Fibroblast of the aortic adventitia (primary cell): Measurements from ENCODE around the gene TMEM151A. TPM values are rescaled to one million over a fixed set of nuclear protein-coding genes. Genes with fewer than 3 reads are reported as not detected.

Source experiments
- DNase-seq: peaks from one replicate; pipeline ENCODE4 v3.0.0-alpha.2; 2010; ENCODE audit warnings: low read depth
- H3K4me3 ChIP-seq: 2 replicates; pipeline ENCODE4 v1.5.1; 2011; ENCODE audit warnings: low read depth, mild to moderate bottlenecking, control low read depth, low read length, moderate library complexity
- total RNA-seq: library from RNA; depleted of rRNA; stranded (reverse); fragments of >200 nt; gene quantifications from 2 replicates; pipeline ENCODE4 v1.2.3, GENCODE V29; 2012; ENCODE audit warnings: low replicate concordance
- TF ChIP-seq, protein P1 (sequence below): IDR thresholded peaks from 2 replicates; pipeline ENCODE4 v1.5.1; 2011; ENCODE audit warnings: mild to moderate bottlenecking, low read length, control low read depth, inconsistent platforms; ENCODE audit not compliant: insufficient read depth

TMEM151A gene
- total RNA-seq = 0.27 and 0.41 TPM in 2 replicates

DNA sequence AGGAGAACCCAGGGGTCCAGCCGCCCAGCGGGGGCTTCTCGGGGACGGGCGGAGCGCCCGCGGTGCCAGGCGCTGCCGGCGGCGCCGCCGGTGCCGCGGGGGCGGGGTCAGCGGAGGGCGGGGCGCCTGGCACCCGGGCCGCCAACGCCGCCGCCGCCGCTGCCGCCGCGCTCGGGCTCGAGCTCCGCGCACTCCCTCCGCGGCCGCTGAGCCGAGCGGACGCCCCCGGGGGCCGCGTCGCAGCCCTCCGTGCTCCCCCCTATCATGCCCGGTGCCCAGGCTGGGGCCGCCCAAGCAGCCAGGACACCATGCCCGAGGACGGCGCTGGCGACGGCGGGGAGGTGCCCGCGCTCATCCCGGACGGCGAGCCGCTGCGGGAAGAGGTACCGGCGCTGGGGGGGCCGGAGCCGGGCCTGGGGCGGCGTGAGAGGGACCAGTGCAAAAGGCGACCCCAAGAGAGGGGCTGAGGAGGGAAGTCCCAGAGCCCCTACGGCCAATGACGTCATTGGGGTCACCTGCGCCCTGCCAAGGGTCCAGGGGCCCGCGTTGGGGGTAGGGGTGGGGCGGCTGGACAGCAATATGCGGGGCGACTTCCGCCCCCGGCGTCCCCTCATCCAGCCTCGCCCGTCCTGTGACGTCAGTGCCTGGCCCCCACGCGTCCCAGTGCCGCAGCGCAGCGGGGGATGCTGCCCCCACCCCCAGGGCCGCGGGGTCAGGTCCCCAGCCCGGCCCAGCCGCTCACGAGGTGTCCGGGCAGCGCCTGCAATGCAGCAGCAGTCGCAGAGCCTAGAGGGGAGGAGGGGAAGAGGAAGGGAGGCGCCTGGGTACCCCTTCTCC is at the start of gene TMEM151A:
Gene TMEM151A, plus strand, starts transcription at position 189 of the 837 bp plus-strand sequence. Its CDS starts 120 bp downstream, at position 309.
- H3K4me3 ChIP-seq = peak within 1 kb of the TSS; percentile 39
- no peak for DNase-seq
- TF ChIP-seq, protein P1, sequence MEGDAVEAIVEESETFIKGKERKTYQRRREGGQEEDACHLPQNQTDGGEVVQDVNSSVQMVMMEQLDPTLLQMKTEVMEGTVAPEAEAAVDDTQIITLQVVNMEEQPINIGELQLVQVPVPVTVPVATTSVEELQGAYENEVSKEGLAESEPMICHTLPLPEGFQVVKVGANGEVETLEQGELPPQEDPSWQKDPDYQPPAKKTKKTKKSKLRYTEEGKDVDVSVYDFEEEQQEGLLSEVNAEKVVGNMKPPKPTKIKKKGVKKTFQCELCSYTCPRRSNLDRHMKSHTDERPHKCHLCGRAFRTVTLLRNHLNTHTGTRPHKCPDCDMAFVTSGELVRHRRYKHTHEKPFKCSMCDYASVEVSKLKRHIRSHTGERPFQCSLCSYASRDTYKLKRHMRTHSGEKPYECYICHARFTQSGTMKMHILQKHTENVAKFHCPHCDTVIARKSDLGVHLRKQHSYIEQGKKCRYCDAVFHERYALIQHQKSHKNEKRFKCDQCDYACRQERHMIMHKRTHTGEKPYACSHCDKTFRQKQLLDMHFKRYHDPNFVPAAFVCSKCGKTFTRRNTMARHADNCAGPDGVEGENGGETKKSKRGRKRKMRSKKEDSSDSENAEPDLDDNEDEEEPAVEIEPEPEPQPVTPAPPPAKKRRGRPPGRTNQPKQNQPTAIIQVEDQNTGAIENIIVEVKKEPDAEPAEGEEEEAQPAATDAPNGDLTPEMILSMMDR = no peak

DNA sequence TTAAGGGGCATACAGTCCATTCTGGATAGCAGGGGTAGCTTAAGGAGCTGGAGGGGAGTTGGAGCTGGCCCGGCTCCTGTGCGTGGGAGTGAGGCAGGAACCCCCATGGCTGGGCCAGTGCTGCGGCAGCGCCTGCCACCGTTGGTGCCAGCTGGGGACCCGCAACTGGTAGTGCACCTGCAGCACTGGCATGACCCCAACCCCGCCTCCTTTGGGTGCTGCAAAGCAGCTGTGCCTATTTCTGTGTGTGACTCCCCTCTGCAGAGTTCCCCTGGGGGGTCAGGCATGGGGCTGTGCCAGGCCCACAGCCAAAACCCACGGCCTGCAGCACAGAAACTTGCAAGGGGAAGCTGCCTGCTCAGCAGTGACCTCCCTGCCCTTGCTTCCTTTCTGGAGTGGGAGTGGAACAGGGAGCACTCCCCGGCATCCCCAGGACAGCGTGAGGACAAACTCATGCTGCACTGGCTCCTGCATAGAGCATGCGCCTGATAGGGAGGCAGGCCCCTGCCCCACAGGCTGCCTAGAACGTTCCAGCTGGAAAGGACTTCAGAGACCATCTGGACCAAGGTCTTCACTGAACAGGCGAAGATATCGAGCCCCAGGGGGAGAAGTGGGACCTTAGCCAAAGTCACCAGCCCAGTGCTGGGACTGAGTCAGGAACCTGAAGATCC is 49.5 kb upstream of the TMEM151A start:
- DNase-seq = no peak
- TF ChIP-seq, protein P1 = no peak
- H3K4me3 ChIP-seq = no peak overlapping the region

DNA sequence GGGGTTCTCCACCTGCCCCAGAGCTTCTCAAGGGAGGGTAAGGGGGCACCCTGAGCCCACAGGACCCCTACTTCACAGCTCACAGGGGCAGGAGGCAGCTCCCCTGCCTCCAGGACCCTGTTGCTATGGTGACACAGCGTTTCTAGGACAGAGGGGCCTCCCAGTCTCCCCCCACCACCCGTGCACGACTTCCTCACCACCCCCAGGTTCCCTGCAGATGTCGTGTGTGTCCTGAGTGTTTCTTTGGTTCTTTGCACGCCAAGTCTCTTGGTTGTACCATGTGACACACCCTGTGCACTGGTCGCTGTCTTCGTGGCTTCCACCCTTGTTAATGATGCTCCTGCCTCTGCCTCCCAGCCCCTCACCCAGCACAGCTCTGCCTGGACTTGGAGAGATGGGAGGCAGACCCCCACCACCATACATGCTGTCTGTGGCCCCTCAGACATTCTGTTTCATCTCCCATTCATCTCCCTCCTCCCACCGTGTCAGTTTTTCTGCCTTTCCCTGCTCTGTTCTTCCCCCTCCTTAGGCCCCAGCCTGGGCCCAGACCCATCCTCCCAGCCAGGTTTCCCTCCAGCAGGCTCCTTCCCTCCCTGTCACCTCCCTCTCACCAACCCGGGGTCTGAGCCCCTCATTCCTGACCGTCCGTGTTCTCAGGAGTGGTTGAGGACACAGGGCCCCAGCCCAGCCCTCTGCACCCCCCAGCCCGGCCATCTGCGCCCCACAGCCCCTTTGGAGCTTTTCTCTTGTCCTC is 47.7 kb upstream of the TMEM151A start:
- no peak overlapping the region for H3K4me3 ChIP-seq
- TF ChIP-seq, protein P1 = no peak
- no peak for DNase-seq

DNA sequence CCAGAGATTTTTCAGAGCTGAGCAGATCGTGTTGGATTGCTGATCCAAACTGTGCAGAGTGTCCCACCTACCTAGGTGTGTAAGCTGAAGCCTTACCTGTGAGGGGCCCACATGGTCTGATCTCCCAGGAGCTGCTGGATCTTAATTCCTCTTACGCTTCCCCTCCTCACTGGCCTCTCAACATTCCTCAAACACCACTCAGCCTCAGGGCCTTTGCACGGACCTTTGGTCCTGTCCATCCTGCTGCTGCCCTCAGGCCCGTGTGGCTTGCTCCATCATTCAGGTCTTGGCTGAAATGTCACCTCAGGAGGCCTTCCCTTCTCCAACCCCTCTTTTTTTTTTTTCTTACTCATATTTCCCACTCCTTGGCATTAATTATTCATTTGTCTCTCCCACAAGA is 44.4 kb upstream of the TMEM151A start:
- no peak for DNase-seq
- TF ChIP-seq, protein P1 = no peak
- H3K4me3 ChIP-seq = no peak overlapping the region

DNA sequence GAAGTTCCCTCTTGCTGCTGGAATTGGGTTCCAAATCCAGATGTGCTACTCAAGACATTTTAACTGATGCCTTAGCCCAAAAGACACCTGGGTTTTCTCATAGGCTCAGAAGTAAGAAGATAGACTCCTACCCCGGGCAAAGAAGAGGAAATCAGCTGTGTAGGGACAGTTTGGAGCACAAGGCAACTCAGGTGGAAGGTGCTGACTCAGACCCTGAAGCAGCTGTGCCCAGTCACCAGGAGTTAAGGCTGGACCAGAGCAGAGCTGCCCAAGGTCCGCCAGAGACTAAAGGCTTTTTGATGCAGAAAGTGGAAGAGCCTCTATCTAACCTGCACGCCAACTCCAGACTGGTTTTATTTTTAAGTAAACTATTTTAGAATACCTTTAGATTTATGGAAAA is 43.9 kb upstream of the TMEM151A start:
- DNase-seq = no peak
- H3K4me3 ChIP-seq = no peak overlapping the region
- TF ChIP-seq, protein P1 = no peak

DNA sequence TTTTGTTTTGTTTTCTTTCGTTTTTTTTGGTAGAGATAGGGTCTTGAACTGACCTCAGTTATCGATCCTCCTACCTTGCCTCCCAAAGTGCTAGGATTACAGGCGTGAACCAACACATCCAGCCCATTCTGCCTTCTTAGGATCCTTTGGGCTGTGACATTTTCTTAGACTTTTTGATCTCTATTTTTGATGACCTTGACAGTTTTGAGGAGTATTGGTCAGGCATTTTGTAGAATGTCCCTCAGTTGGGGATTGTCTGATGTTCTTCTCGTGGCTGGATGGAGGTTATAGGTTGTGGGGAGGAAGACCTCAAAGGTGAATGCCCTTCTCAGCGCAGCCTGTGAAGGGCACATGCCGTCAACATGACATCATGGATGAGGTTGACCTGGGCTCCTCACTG is 42.8 kb upstream of the TMEM151A start:
- TF ChIP-seq, protein P1 = no peak
- DNase-seq = no peak
- no peak overlapping the region for H3K4me3 ChIP-seq
